Upper lobe of right lung (tissue), 1 donor: ENCODE data around the gene GID8. TPM values are rescaled to one million over a fixed set of nuclear protein-coding genes. Genes with fewer than 3 reads are reported as not detected.
A peak's percentile ranks its signal among the peaks of the same experiment; 100 is the strongest.

Source experiments
- ATAC-seq: fragments of 200-7000 bp; cut with Tn5 transposase; one replicate; pipeline ENCODE4 v1.9.1; 2020; ENCODE audit warnings: mild to moderate bottlenecking, moderate library complexity
- DNase-seq: peaks from one replicate; pipeline ENCODE4 v3.0.0-alpha.2; 2020
- H3K27ac ChIP-seq: fragments of 200-600 bp; one replicate; pipeline ENCODE4 v1.8.0; 2022
- H3K27me3 ChIP-seq: fragments of 200-600 bp; one replicate; pipeline ENCODE4 v1.8.0; 2022; ENCODE audit warnings: mild to moderate bottlenecking
- H3K36me3 ChIP-seq: fragments of 200-600 bp; one replicate; pipeline ENCODE4 v1.8.0; 2022
- H3K4me1 ChIP-seq: fragments of 200-600 bp; one replicate; pipeline ENCODE4 v1.8.0; 2022
- H3K4me3 ChIP-seq: fragments of 200-600 bp; one replicate; pipeline ENCODE4 v1.8.0; 2022; ENCODE audit warnings: mild to moderate bottlenecking
- H3K9me3 ChIP-seq: fragments of 200-600 bp; one replicate; pipeline ENCODE4 v1.8.0; 2022
- intact Hi-C: fragments of 100-400 bp; cut with DNase I; formaldehyde crosslinking; loops from one replicate; pipeline ENCODE4 v1.11.0; 2022
- total RNA-seq: library from RNA; stranded (reverse); fragmentation: NEBNext Ultra II Directional; extraction: Animal tissue kit (Norgen Biotek cat#: 25700); gene quantifications from one replicate; pipeline ENCODE4 v1.2.1, GENCODE V29; 2021
- TF ChIP-seq, protein P1 (sequence below): fragments of 200-600 bp; IDR thresholded peaks from one replicate; pipeline ENCODE4 v1.8.0; 2022; ENCODE audit warnings: antibody characterized with exemption
- donor health status: DM: no; HTN: yes; CAD: no; lungs with severe emphysema.

GID8 gene
- total RNA-seq, 1 donor from 2014 or later, result 27.4 TPM

GRCh38 chr20:62914970-62915457 is 22.9 kb upstream of the GID8 start:
- H3K27ac ChIP-seq, result peak overlapping the region; percentile 42
- ATAC-seq, result peak; percentile 75
- no peak overlapping the region for H3K4me3 ChIP-seq

GRCh38 chr20:62916703-62917476 is 21.1 kb upstream of the GID8 start:
- TF ChIP-seq, protein P1, sequence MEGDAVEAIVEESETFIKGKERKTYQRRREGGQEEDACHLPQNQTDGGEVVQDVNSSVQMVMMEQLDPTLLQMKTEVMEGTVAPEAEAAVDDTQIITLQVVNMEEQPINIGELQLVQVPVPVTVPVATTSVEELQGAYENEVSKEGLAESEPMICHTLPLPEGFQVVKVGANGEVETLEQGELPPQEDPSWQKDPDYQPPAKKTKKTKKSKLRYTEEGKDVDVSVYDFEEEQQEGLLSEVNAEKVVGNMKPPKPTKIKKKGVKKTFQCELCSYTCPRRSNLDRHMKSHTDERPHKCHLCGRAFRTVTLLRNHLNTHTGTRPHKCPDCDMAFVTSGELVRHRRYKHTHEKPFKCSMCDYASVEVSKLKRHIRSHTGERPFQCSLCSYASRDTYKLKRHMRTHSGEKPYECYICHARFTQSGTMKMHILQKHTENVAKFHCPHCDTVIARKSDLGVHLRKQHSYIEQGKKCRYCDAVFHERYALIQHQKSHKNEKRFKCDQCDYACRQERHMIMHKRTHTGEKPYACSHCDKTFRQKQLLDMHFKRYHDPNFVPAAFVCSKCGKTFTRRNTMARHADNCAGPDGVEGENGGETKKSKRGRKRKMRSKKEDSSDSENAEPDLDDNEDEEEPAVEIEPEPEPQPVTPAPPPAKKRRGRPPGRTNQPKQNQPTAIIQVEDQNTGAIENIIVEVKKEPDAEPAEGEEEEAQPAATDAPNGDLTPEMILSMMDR, result no peak
- H3K36me3 ChIP-seq, result peaks cover 23% of the 10 kb centered on the region
- no peaks in the 10 kb centered on the region for H3K9me3 ChIP-seq
- no peaks in the 10 kb centered on the region for H3K27me3 ChIP-seq
- peaks cover 89% of the 10 kb centered on the region for H3K4me1 ChIP-seq
- H3K27ac ChIP-seq, result no peak overlapping the region
- DNase-seq, result no peak
- H3K4me3 ChIP-seq, result no peak overlapping the region
- intact Hi-C loops, result no loop called here
- no peak for ATAC-seq

More at GRCh38 chr20:62914970-62915457, 22.9 kb upstream of the GID8 start:
- H3K27me3 ChIP-seq, result no peaks in the 10 kb centered on the region
- intact Hi-C loops, result no loop called here
- H3K4me1 ChIP-seq, result peaks cover 72% of the 10 kb centered on the region
- TF ChIP-seq, protein P1, result no peak
- no peaks in the 10 kb centered on the region for H3K9me3 ChIP-seq
- no peak for DNase-seq
- H3K36me3 ChIP-seq, result peaks cover 42% of the 10 kb centered on the region

- DNase-seq (no peak), ATAC-seq (no peak)
- H3K36me3 ChIP-seq, result peaks cover 15% of the 10 kb centered on the region
- intact Hi-C loops, result no loop called here
- H3K4me3 ChIP-seq, result no peak overlapping the region
- TF ChIP-seq, protein P1, result no peak
- H3K9me3 ChIP-seq, result no peaks in the 10 kb centered on the region
- H3K27ac ChIP-seq, result no peak overlapping the region
- H3K27me3 ChIP-seq, result no peaks in the 10 kb centered on the region
- H3K4me1 ChIP-seq, result peaks cover 95% of the 10 kb centered on the region
These were observed 20.2 kb upstream of the GID8 start for GRCh38 chr20:62917720-62918119.

DNA sequence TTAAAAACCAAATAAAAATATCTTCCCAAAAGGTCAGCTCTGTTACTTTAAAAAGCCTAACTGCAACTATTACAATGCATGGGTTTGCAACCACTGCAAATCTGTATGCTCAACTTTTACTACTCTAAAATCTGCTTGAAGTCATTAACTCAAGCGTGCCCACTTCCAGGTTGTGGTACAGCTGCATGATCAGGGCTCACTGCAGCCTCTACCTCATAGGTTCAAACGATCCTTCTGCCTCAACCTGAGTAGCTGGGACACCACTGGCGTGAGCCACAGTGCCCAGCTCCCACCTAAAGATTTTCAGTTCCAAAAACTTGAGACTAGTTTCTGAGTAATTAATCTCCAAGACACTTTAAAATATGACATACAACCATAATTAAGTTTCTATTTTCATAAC is 19.8 kb upstream of the GID8 start:
- Histone ChIP-seq H3K4me3 (no peak overlapping the region), H3K4me1 (peaks cover 95% of the 10 kb centered on the region), H3K36me3 (peaks cover 11% of the 10 kb centered on the region), H3K27me3 (no peaks in the 10 kb centered on the region), H3K27ac (no peak overlapping the region), H3K9me3 (no peaks in the 10 kb centered on the region)
- ATAC-seq, result no peak
- intact Hi-C loops, result no loop called here
- no peak for DNase-seq
- TF ChIP-seq, protein P1, result no peak

GRCh38 chr20:62918831-62919230 is 19.1 kb upstream of the GID8 start:
- TF ChIP-seq, protein P1, result no peak
- H3K4me3 ChIP-seq, result peak overlapping the region; percentile 2
- H3K9me3 ChIP-seq, result no peaks in the 10 kb centered on the region
- peaks cover 4% of the 10 kb centered on the region for H3K36me3 ChIP-seq
- H3K27me3 ChIP-seq, result no peaks in the 10 kb centered on the region
- DNase-seq (no peak), ATAC-seq (no peak)
- H3K27ac ChIP-seq, result no peak overlapping the region
- H3K4me1 ChIP-seq, result peaks cover 97% of the 10 kb centered on the region
- intact Hi-C loops, result no loop called here
